Loucy (cell line): Measurements from ENCODE around the gene PRR30.

Experiments used
- H2AFZ ChIP-seq: fragments of 200-600 bp; sonication (generic); 2 replicates; pipeline ENCODE4 v1.6.0; 2016; ENCODE audit warnings: antibody characterized with exemption, mild to moderate bottlenecking, low read length, moderate library complexity
- H3F3A ChIP-seq: fragments of 200-600 bp; 2 replicates; pipeline ENCODE4 v1.6.0; 2016; ENCODE audit warnings: antibody characterized with exemption, low read depth, mild to moderate bottlenecking
- H3K27me3 ChIP-seq: fragments of 200-600 bp; sonication (generic); 2 replicates; pipeline ENCODE4 v1.6.1; 2014; ENCODE audit warnings: low read length, mild to moderate bottlenecking; ENCODE audit not compliant: insufficient read depth, poor library complexity, severe bottlenecking
- H3K36me3 ChIP-seq: fragments of 200-600 bp; sonication (generic); 2 replicates; pipeline ENCODE4 v1.6.1; 2016; ENCODE audit warnings: low read length; ENCODE audit not compliant: insufficient read depth
- H3K4me1 ChIP-seq: fragments of 200-600 bp; sonication (generic); 2 replicates; pipeline ENCODE4 v1.5.1; 2014; ENCODE audit warnings: low read length, mild to moderate bottlenecking; ENCODE audit not compliant: insufficient read depth, poor library complexity, severe bottlenecking
- H3K4me2 ChIP-seq: fragments of 200-600 bp; sonication (generic); 2 replicates; pipeline ENCODE4 v1.6.0; 2014; ENCODE audit warnings: antibody characterized with exemption, low read length, low read depth, mild to moderate bottlenecking; ENCODE audit not compliant: poor library complexity, severe bottlenecking
- H3K4me3 ChIP-seq: fragments of 200-600 bp; sonication (generic); 2 replicates; pipeline ENCODE4 v1.5.1; 2014; ENCODE audit warnings: low read length, mild to moderate bottlenecking, mixed read lengths; ENCODE audit not compliant: poor library complexity, severe bottlenecking
- H3K79me2 ChIP-seq: fragments of 200-600 bp; sonication (generic); 2 replicates; pipeline ENCODE4 v1.6.1; 2014; ENCODE audit warnings: low read length; ENCODE audit not compliant: insufficient read depth
- H3K9ac ChIP-seq: fragments of 200-600 bp; sonication (generic); 2 replicates; pipeline ENCODE4 v1.6.0; 2014; ENCODE audit warnings: mild to moderate bottlenecking, low read depth, low read length, moderate library complexity; ENCODE audit not compliant: poor library complexity, severe bottlenecking
- H3K9me2 ChIP-seq: fragments of 200-600 bp; sonication (generic); replicated peaks from 2 replicates; pipeline ENCODE4 v1.6.1; 2016; ENCODE audit warnings: low read depth, low read length, mixed read lengths
- H3K9me3 ChIP-seq: fragments of 200-600 bp; sonication (generic); 2 replicates; pipeline ENCODE4 v1.6.1; 2014; ENCODE audit warnings: mild to moderate bottlenecking, antibody characterized with exemption, low read length, low read depth; ENCODE audit not compliant: insufficient read depth
- H4K20me1 ChIP-seq: fragments of 200-600 bp; sonication (generic); 2 replicates; pipeline ENCODE4 v1.6.0; 2014; ENCODE audit warnings: antibody characterized with exemption, low read length, mild to moderate bottlenecking; ENCODE audit not compliant: insufficient read depth, poor library complexity, severe bottlenecking
- EZH2phosphoT487 ChIP-seq: fragments of 200-600 bp; IDR thresholded peaks from 2 replicates; pipeline ENCODE4 v1.6.1; 2018; ENCODE audit warnings: antibody characterized with exemption, mild to moderate bottlenecking, moderate library complexity, borderline replicate concordance
- TF ChIP-seq, protein P1 (sequence below): fragments of 200-600 bp; sonication (generic); conservative IDR thresholded peaks from 2 replicates; pipeline ENCODE4 v1.5.1; 2014; ENCODE audit warnings: mild to moderate bottlenecking, antibody characterized with exemption, low read length

Gene PRR30

GRCh38 chr2:27139310-27139709 lies at the start of gene PRR30:
TSS of gene PRR30 (minus strand) at chr2:27139410. CDS start at chr2:27138329, 1,081 bp downstream.
- Histone ChIP-seq H3K9ac (no peak within 1 kb of the TSS), H3F3A (no peaks in the 10 kb centered on the region), H3K4me2 (no peak within 1 kb of the TSS), H2AFZ (no peak within 1 kb of the TSS), H3K27me3 (peaks cover 4% of the 10 kb centered on the region), H3K4me3 (no peak within 1 kb of the TSS), H4K20me1 (no peaks in the 10 kb centered on the region), H3K9me2 (no peaks in the 10 kb centered on the region), H3K9me3 (no peaks in the 10 kb centered on the region), H3K79me2 (peaks cover under 1% of the 10 kb centered on the region), H3K4me1 (peaks cover 5% of the 10 kb centered on the region), H3K36me3 (no peaks in the 10 kb centered on the region)
- TF ChIP-seq, protein P1, sequence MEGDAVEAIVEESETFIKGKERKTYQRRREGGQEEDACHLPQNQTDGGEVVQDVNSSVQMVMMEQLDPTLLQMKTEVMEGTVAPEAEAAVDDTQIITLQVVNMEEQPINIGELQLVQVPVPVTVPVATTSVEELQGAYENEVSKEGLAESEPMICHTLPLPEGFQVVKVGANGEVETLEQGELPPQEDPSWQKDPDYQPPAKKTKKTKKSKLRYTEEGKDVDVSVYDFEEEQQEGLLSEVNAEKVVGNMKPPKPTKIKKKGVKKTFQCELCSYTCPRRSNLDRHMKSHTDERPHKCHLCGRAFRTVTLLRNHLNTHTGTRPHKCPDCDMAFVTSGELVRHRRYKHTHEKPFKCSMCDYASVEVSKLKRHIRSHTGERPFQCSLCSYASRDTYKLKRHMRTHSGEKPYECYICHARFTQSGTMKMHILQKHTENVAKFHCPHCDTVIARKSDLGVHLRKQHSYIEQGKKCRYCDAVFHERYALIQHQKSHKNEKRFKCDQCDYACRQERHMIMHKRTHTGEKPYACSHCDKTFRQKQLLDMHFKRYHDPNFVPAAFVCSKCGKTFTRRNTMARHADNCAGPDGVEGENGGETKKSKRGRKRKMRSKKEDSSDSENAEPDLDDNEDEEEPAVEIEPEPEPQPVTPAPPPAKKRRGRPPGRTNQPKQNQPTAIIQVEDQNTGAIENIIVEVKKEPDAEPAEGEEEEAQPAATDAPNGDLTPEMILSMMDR: no peak
- no peak for TF ChIP-seq EZH2phosphoT487

DNA sequence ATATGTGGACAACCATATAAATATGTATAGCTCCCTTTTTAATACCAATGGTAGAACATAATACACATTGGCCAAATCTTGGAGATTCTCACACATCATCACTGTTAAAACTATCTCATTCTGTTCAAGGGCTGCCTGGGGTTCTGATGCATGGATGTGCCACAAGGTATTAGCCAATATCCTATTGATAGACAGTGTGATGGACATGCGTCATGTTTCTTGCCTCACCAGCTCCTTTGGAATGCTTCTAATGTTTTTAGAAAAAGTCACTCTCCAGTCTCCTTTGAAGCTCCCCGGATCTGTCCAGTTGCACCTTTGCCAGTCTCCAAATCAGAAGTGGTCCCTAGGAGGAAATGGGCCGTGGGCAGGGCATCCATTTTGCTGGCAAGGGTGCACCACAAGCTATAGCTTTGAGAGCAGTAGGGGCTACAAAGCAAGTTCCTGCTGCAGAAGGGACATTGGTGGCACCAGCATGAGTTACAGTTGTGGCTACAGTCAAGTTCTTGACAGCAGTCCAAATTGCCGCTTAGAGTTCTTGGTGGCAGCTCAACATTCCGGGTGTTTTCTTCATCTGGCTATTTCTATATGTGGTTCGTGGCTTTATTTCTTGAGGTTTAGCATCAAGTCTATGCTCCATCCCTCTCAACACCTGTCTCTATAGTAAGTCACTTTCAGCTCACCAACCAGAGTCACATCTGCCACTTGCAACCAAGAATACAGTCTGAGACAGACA lies 47.6 kb upstream of the PRR30 start:
- Histone ChIP-seq H3K9ac (no peak overlapping the region), H3K4me1 (no peaks in the 10 kb centered on the region), H3K79me2 (no peaks in the 10 kb centered on the region), H3F3A (0 out of 2 replicates have a peak, but pooled peaks cover 2% of the 10 kb centered on the region), H3K9me3 (no peaks in the 10 kb centered on the region), H4K20me1 (no peaks in the 10 kb centered on the region), H3K4me3 (no peak overlapping the region), H2AFZ (no peak overlapping the region), H3K9me2 (no peaks in the 10 kb centered on the region), H3K27me3 (no peaks in the 10 kb centered on the region), H3K4me2 (no peak overlapping the region), H3K36me3 (no peaks in the 10 kb centered on the region)
- TF ChIP-seq, protein P1: no peak

- peak overlapping the region; percentile 60; the same call in 1 of the 2 replicates for H2AFZ ChIP-seq
- no peak overlapping the region for H3K4me3 ChIP-seq
- 0 out of 2 replicates have a peak, but pooled peaks cover 2% of the 10 kb centered on the region for H3F3A ChIP-seq
- H3K4me2 ChIP-seq: no peak overlapping the region
- no peak overlapping the region for H3K9ac ChIP-seq
- no peaks in the 10 kb centered on the region for H3K79me2 ChIP-seq
- H3K4me1 ChIP-seq: no peaks in the 10 kb centered on the region
- H3K9me3 ChIP-seq: no peaks in the 10 kb centered on the region
- no peaks in the 10 kb centered on the region for H3K36me3 ChIP-seq
- no peaks in the 10 kb centered on the region for H3K27me3 ChIP-seq
- TF ChIP-seq, protein P1: no peak
- TF ChIP-seq EZH2phosphoT487: no peak
- no peaks in the 10 kb centered on the region for H3K9me2 ChIP-seq
- H4K20me1 ChIP-seq: no peaks in the 10 kb centered on the region
Measured at GRCh38 chr2:27185331-27186026, 46.3 kb upstream of the PRR30 start.
